DMS114 treated with DMSO at 0.1 percent for 48 hours (cell line): ENCODE data around the gene RGPD4.
"Not testable (repeated sequence)": the region's sequence is repeated elsewhere in the genome, so short reads cannot be mapped to it uniquely, and the experiment has no call there.

Experiments used
- DNase-seq: peaks from one replicate; lab custom pipeline; 2025; ENCODE audit not compliant: unreplicated experiment; lab: John Stamatoyannopoulos, UW

RGPD4 gene

DNA sequence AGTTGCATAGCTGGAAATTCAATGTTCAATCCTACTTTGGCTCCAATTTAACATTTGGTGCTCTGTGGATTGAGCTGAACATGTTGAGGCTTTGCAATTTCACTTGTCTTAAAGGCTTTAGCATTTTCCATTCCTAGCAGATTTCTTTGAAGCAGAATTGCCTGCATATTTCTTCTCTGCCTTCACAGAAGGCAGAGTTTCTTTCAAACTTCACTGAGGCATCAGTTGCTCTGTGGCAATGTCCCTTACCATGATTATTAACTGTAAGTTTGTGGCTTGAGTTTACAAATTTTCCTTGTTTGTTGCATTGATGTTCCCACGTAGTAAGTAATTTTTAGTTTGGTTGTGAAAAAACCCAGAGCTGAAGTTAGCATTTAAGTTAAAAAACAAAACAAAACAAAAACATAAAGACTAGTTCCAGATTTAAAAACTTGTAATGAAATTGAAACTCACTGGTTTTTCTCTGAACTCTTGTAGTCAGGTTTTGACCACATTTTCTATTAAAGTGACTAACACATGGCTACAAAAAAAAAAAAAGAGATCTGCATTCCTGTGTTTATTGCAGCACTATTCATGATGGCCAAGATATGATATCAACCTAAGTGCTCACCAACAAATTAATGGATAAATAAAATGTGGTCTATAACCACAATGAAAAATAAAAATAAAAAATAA is 90.1 kb downstream of the RGPD4 start:
- not testable (repeated sequence) for DNase-seq

DNA sequence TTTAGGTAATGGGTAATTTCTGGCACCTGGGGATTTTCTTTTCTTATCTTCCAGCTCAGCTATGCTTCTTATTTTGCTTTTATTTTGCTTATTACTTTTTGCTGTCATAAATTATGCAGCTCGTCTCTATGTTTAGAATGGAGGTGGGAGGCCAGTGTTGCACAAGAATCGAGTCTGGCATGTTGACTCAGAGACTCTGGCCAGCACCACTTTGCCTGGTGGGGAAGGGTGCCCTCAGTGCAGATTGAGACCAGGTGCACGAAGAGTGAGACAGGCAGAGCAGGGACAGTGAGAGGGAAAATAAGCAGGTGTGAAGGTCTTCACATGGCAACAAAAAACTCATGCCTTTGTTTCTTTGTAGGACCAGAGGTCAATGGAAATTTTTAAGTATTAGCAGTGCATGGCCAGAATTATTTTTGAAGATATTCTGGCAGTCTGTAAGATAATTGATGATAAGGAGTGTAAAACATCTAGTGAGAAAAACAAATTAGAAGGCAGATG is 100.4 kb downstream of the RGPD4 start:
- DNase-seq: no peak

DNA sequence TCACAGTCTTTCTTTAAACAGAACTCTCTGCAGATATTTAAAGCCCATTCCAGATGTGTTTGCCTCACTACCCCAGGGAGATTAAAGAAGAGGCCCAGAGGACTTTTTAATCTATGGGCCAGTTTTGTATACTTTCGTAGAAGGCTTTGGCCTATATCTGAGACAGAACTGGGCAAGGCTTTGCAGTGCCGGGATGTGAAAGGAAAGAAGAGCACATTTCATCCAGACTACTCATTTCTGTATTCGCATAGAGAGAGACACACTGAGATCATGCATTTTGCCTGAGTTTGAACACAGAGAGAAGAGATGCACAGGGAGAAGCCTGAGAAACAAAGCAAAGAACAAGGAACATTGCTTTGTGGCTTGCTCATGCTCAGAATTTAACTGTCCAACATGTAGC is 104.7 kb downstream of the RGPD4 start:
- no peak for DNase-seq

DNA sequence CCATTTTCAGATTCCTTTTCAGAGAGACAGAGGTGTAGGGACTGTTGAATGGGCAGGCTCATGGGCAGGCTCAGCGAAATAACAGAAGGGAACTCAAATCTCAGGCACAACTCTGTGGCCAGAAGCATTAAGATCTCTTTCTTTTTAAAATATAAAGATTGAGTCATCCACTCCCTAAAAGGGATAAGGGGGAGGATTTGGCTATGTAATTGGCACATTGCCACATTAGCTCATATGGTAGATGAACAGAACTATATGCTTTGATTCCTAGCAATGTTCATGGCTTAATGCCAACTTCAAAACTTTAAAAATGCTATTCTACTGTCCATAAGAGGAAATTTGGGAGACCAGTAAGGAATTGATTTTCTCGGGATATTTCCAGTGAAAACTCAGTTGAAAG is 105.8 kb downstream of the RGPD4 start:
- no peak for DNase-seq

DNA sequence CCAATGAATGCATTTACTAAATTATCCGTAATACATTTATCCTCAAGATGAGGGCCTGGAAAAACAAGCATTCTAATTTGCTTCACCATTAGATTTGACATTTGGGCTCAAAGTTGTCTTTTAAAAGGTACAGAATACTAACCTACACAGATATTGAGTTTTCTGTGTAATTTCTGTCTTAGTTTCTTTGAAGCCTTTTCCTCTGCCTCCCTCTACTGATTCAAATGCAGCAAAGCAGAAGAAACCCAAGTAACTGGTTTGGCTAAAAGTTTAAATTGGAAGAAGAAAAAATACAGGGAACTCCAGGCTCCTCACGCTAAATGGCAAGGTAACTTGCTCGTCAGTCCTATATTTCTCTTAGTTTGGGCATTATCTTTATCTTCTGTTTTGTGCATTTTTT is 106.3 kb downstream of the RGPD4 start:
- DNase-seq: no peak

DNA sequence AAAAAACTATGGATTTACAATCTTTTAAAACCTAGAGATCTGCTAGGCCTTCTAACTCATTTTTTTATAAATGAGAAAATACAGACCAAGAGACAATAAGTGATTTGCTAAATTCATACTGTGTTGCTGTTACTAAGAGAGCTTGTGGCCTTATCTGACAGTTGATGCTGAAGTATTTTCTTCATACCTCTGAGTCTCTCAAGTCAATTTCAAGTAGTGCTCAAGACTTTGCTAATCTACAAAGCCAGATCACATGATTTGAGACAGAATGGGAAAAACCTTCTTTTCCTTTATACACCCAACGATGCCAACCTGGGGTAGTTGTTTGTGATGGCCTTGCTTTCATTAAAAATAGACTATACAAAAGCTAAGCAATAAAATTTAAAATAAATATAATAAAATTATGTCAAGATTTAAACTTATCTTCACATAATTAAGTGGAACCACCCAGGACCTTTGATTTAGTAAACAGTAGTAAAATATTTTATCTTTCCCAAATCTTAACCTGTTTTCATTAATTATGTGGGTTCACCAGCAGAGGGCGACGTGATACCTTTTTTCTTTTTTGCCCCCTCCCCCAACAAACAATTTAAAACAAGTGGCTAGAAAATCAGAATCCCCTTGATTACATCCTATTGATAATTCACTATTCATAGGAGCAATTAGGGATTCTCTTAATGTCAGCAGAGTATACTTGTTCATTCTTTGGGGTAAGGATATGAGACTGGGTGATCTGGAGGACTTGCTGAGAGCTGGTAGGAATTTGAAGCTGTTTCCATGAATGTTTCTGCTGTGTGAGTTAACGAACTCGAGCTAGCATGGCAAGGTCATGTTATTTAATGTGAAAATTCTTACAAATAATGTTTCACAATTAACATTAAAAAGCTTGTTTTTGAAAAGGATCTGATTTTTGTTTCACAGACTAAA is 110.0 kb downstream of the RGPD4 start:
- no peak for DNase-seq
